Small intestine (tissue), 16 donors: ENCODE measurements around the gene NOVA1. TPM values are rescaled to one million over a fixed set of nuclear protein-coding genes. Genes with fewer than 3 reads are reported as not detected.
"Not testable (repeated sequence)": the region's sequence is repeated elsewhere in the genome, so short reads cannot be mapped to it uniquely, and the experiment has no call there.

ENCODE experiments used
- DNase-seq, 2 donors: peaks; one replicate each; pipeline versions ENCODE4 v3.0.0 to v3.0.0-alpha.2; 2013
- FAIRE-seq: peaks from 2 replicates; lab custom pipeline; 2012; peaks lifted over from hg19 to GRCh38; lab: Jason Lieb, UNC
- H3K27ac ChIP-seq, 3 donors: one replicate each; pipeline ENCODE4 v1.5.1; 2013; ENCODE audit warnings: low read length in 2 of 3, mild to moderate bottlenecking in 2 of 3, control low read depth in 1 of 3, inconsistent platforms in 1 of 3, low read depth in 1 of 3, moderate library complexity in 1 of 3
- H3K27me3 ChIP-seq, 3 donors: one replicate each; pipeline ENCODE4 v1.6.1; 2013; ENCODE audit warnings: low read length in 3 of 3, inconsistent platforms in 1 of 3; ENCODE audit not compliant: control insufficient read depth in 3 of 3, insufficient read depth in 3 of 3
- H3K36me3 ChIP-seq, 3 donors: one replicate each; pipeline ENCODE4 v1.6.1; 2013; ENCODE audit warnings: low read length in 3 of 3, inconsistent platforms in 1 of 3, low read depth in 1 of 3, mild to moderate bottlenecking in 1 of 3, moderate library complexity in 1 of 3; ENCODE audit not compliant: control insufficient read depth in 3 of 3, insufficient read depth in 2 of 3
- H3K4me1 ChIP-seq, 3 donors: one replicate each; pipeline ENCODE4 v1.6.1; 2013; ENCODE audit warnings: low read length in 2 of 3, inconsistent platforms in 1 of 3, low read depth in 1 of 3, mild to moderate bottlenecking in 1 of 3, moderate library complexity in 1 of 3; ENCODE audit not compliant: control insufficient read depth in 3 of 3, insufficient read depth in 2 of 3
- H3K4me3 ChIP-seq, 3 donors: one replicate each; pipeline ENCODE4 v1.5.1; 2013; ENCODE audit warnings: low read length in 3 of 3, control low read depth in 1 of 3, inconsistent platforms in 1 of 3, low read depth in 1 of 3, mild to moderate bottlenecking in 1 of 3, moderate library complexity in 1 of 3
- H3K9me3 ChIP-seq, 2 donors: one replicate each; pipeline ENCODE4 v1.6.1; 2013; ENCODE audit warnings: low read depth in 1 of 2, low read length in 1 of 2; ENCODE audit not compliant: control insufficient read depth in 2 of 2, insufficient read depth in 1 of 2
- WGBS, 3 donors: extraction: QIAGEN DNeasy Blood & Tissue Kit; methylation state at CpG; one replicate each; pipeline ENCODE4 v1.1.7; 2013; 5-methylcytosine and 5-hydroxymethylcytosine counted together
- long read RNA-seq, 10 donors: transcript quantifications; one replicate each; lab custom pipeline, GENCODE V29; 2026
- polyA plus RNA-seq, 4 donors: library from polyadenylated mRNA; stranded (reverse) in 3 of 4; unstranded in 1 of 4; fragments of 200-250 nt in 3 of 4; fragments of 120-200 nt in 1 of 4; gene quantifications; one replicate each; pipeline versions ENCODE4 v1.2.1 to v1.2.3, GENCODE V29; 2013
- donor health status: healthy with polysubstance abuse.
- donor health status: control.
- donor health status: control.
- donor health status: Bipolar disorder and iron deficiency.
- donor health status: healthy.

NOVA1 gene
- 1 to 10 TPM in 2 of 4 donors, under 1 TPM in 1, not detected in 1; 0.27 to 9.3 (median 1.5) TPM for polyA plus RNA-seq
- long read RNA-seq, donor 1, result 0 reads
- long read RNA-seq, donor 2, result 0 reads
- long read RNA-seq, donor 3, partial matches to known transcripts, result 0 of 4 reads
- long read RNA-seq, donor 3, other reads (novel, unspliced or antisense), result 0 of 4 reads
- long read RNA-seq, donor 4, partial matches to known transcripts, result 0 of 1 reads
- long read RNA-seq, donor 4, other reads (novel, unspliced or antisense), result 0 of 1 reads
- long read RNA-seq, donor 5, partial matches to known transcripts, result 0 of 1 reads
- long read RNA-seq, donor 5, other reads (novel, unspliced or antisense), result 0 of 1 reads
- long read RNA-seq, donor 6, partial matches to known transcripts, result 0 of 1 reads
- long read RNA-seq, donor 6, other reads (novel, unspliced or antisense), result 0 of 1 reads
- long read RNA-seq, donor 7, result 0 reads
- long read RNA-seq, donor 8, result 0 reads
- long read RNA-seq, donor 9, result 0 reads
- long read RNA-seq, donor 10, partial matches to known transcripts, result 0 of 3 reads
- long read RNA-seq, donor 10, other reads (novel, unspliced or antisense), result 0 of 3 reads

GRCh38 chr14:26597589-26598080 lies at the start of gene NOVA1:
TSS of gene NOVA1 (minus strand) at chr14:26598033. CDS start at chr14:26597436, 597 bp downstream.
- WGBS, 3 donors, result 1 to 8% (median 4%) methylated on average over 25 to 36 of the region's 36 CpGs
- H3K27me3 ChIP-seq, result peaks cover 0 to 3% (median 0%) of the 10 kb centered on the region in 3 donors
- FAIRE-seq, result no peak
- peak within 1 kb of the TSS; percentile 41 to 90 (median 52) for H3K4me3 ChIP-seq
- H3K36me3 ChIP-seq, result no peaks in the 10 kb centered on the region
- H3K4me1 ChIP-seq, result no peaks in the 10 kb centered on the region
- H3K27ac ChIP-seq, result peak within 1 kb of the TSS; percentile 29 to 92 (median 84)
- no peak for DNase-seq
- no peaks in the 10 kb centered on the region for H3K9me3 ChIP-seq

- H3K27ac ChIP-seq, FAIRE-seq, DNase-seq, H3K4me3 ChIP-seq, H3K4me1 ChIP-seq, H3K36me3 ChIP-seq, H3K9me3 ChIP-seq, H3K27me3 ChIP-seq: not testable (repeated sequence)
- 66 to 91% (median 83%) methylated on average over 4 to 5 of the region's 5 CpGs for WGBS, 3 donors
Measured at GRCh38 chr14:26645057-26645456, 47.2 kb upstream of the NOVA1 start.

DNA sequence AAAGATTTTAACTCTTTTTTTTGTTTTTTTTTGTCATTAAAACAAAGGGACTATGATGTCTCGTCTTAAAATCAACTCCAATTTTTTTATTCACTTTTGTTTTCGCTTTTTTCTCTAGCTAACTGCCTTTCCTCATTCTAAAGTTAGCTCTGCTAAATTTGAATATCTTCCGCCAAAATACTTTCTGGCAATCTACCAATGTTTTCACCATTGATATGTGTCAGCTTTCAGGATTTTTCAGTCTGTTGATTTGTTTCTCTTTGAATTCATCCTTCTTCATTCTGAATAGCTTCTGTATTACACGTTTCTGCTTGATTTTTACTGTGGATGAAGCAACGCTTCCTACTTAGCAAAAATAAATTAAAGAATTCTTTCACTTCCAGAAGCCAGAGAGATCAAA lies 38.7 kb upstream of the NOVA1 start:
- Histone ChIP-seq H3K9me3 (no peaks in the 10 kb centered on the region), H3K27ac (no peak overlapping the region), H3K4me3 (no peak overlapping the region), H3K4me1 (no peaks in the 10 kb centered on the region), H3K27me3 (no peaks in the 10 kb centered on the region), H3K36me3 (no peaks in the 10 kb centered on the region)
- 42 to 60% (median 55%) methylated on average over 5 of the region's 5 CpGs for WGBS, 3 donors
- no peak for DNase-seq
- FAIRE-seq, result no peak

DNA sequence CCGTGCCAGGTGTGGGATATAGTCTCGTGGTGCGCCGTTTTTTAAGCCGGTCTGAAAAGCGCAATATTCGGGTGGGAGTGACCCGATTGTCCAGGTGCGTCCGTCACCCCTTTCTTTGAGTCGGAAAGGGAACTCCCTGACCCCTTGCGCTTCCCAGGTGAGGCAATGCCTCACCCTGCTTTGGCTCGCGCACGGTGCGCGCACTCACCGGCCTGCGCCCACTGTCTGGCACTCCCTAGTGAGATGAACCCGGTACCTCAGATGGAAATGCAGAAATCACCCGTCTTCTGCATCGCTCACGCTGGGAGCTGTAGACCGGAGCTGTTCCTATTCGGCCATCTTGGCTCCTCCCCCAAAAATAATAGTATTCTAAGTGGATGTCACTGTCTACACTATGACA lies 37.1 kb upstream of the NOVA1 start:
- H3K9me3 ChIP-seq, H3K4me1 ChIP-seq, DNase-seq, H3K4me3 ChIP-seq, H3K36me3 ChIP-seq, H3K27ac ChIP-seq, H3K27me3 ChIP-seq, FAIRE-seq: not testable (repeated sequence)
- WGBS, 3 donors, result 81 to 91% (median 87%) methylated on average over 23 to 25 of the region's 25 CpGs

DNA sequence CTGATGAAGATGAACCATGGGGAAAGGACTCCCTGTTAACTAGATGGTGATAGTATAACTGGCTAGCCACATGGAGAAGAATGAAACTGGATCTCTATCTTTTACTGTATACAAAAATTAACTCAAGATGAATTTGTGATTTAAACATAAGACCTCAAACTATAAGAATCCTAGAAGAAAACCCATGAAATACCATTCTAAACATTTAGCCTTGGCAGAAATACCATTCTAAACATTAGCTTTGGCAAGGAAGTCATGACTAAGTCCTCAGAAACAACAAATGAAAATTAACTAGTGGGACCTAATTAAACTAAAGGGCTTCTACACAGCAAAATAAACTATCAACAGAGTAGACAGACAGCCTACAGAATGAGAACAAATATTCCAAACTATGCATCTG lies 28.4 kb upstream of the NOVA1 start:
- Histone ChIP-seq H3K27me3 (no peaks in the 10 kb centered on the region), H3K36me3 (no peaks in the 10 kb centered on the region), H3K4me3 (no peak overlapping the region), H3K4me1 (no peaks in the 10 kb centered on the region), H3K27ac (no peak overlapping the region), H3K9me3 (no peaks in the 10 kb centered on the region)
- no peak for FAIRE-seq
- no peak for DNase-seq

- Histone ChIP-seq H3K36me3 (no peaks in the 10 kb centered on the region), H3K4me3 (no peak overlapping the region), H3K4me1 (no peaks in the 10 kb centered on the region), H3K27me3 (no peaks in the 10 kb centered on the region), H3K27ac (no peak overlapping the region), H3K9me3 (no peaks in the 10 kb centered on the region)
- no peak for FAIRE-seq
- WGBS, 3 donors, result 57 to 89% (median 72%) methylated on average over 1 of the region's 1 CpG
- DNase-seq, result no peak
Measured at GRCh38 chr14:26622611-26623010, 24.8 kb upstream of the NOVA1 start.

DNA sequence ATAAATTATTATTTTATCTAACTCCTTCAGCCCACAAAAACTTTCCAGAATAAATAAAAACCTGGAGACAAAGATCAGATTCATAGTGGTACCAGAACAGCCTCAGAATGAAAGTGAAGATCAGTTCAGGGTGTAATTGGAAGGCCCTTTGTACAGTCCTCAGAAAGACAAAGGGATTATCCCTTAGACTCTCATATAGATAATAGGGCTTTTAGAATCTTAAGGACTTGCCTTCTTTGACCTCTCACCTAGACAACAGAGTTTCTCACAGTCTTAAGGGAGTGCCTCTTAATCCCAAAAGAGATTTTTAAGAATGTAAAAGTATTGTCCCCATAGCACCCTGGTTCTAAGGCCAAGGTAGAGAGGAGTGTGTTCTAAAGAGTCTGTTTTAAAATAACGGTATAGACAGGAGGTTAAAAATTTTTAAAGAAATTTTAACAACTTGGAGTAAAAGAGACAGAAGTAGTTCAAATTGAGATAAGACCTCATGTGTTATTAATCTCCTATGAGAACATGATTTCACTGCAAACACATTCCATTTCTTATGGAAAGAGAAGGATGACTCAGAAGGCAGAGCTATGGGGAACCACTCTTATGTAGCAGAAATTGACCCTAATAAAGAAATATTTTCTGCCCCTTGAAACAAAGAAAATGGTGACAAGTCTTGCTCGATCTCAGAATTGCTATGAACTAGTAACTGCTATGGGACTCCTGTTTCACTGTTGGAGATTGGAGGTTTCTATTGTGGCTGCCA lies 24.2 kb upstream of the NOVA1 start:
- DNase-seq (no peak), FAIRE-seq (no peak)
- no peaks in the 10 kb centered on the region for H3K9me3 ChIP-seq
- no peaks in the 10 kb centered on the region for H3K4me1 ChIP-seq
- WGBS, 3 donors, result 74 to 88% (median 75%) methylated on average over 2 of the region's 2 CpGs
- H3K36me3 ChIP-seq, result no peaks in the 10 kb centered on the region
- no peak overlapping the region for H3K4me3 ChIP-seq
- H3K27ac ChIP-seq, result no peak overlapping the region
- no peaks in the 10 kb centered on the region for H3K27me3 ChIP-seq

- FAIRE-seq (no peak), DNase-seq (no peak)
- Histone ChIP-seq H3K9me3 (no peaks in the 10 kb centered on the region), H3K4me3 (no peak overlapping the region), H3K27ac (no peak overlapping the region), H3K27me3 (no peaks in the 10 kb centered on the region), H3K36me3 (no peaks in the 10 kb centered on the region), H3K4me1 (no peaks in the 10 kb centered on the region)
- WGBS, 3 donors, result 75 to 83% (median 77%) methylated on average over 1 of the region's 1 CpG
Measured at GRCh38 chr14:26621364-26621763, 23.5 kb upstream of the NOVA1 start.
